ENCODE data around the gene RASL12.
"Not testable (repeated sequence)": the region's sequence is repeated elsewhere in the genome, so short reads cannot be mapped to it uniquely, and the experiment has no call there.

RASL12 gene

GRCh38 chr15:65101411-65101890, 33.7 kb upstream of the RASL12 start:
- Histone ChIP-seq H3K4me1 (ENCODE audit: control insufficient read depth, insufficient read depth, low read depth, low read length) (peaks cover 15% of the 10 kb centered on the region), H3K36me3 (ENCODE audit: control insufficient read depth in 1 of 2, insufficient read depth in 2 of 2, low read depth in 1 of 2, low read length in 2 of 2) (peaks cover 52 to 84% of the 10 kb centered on the region in 2 experiments), H3K27ac (ENCODE audit: low read length, poor library complexity, severe bottlenecking) (no peak overlapping the region), H4K8ac (ENCODE audit: low read length) (peak overlapping the region; percentile 80), H3K14ac (ENCODE audit: low read length in 2 of 2) (no peak overlapping the region), H3K18ac (ENCODE audit: low read depth in 1 of 2, low read length in 2 of 2) (peak overlapping the region in 1 of 2 experiments; percentile 13), H3K4me3 (ENCODE audit: insufficient read depth in 1 of 2, low read depth in 1 of 2, low read length in 2 of 2) (no peak overlapping the region), H2BK12ac (ENCODE audit: low read length in 2 of 2) (no peak overlapping the region), H3K4me2 (ENCODE audit: low read length, poor library complexity, severe bottlenecking) (peak overlapping the region; percentile 42), H3K23ac (ENCODE audit: low read length in 2 of 2) (no peak overlapping the region), H3K79me1 (replicated peaks; ENCODE audit: low read length, poor library complexity, severe bottlenecking) (no peaks in the 10 kb centered on the region), H3K27me3 (ENCODE audit: control insufficient read depth in 1 of 2, insufficient read depth in 1 of 2, low read length in 2 of 2) (no peaks in the 10 kb centered on the region), H2BK120ac (ENCODE audit: low read depth, low read length) (no peak overlapping the region), H2BK15ac (ENCODE audit: low read depth, poor library complexity, severe bottlenecking) (no peak overlapping the region), H3K4ac (ENCODE audit: low read depth in 1 of 2, low read length in 2 of 2) (no peak overlapping the region), H2AFZ (ENCODE audit: low read depth, low read length) (no peak overlapping the region), H2BK5ac (ENCODE audit: low read depth, low read length, poor library complexity, severe bottlenecking) (no peak overlapping the region), H3K9ac (ENCODE audit: low read length) (no peak overlapping the region), H2AK5ac (ENCODE audit: low read length, severe bottlenecking) (no peak overlapping the region), H4K91ac (ENCODE audit: low read length) (no peak overlapping the region), H3K9me3 (ENCODE audit: control insufficient read depth, low read length) (no peaks in the 10 kb centered on the region)
- WGBS = 42% methylated on average over 9 of the region's 9 CpGs
- peak; percentile 70 for DNase-seq

DNA sequence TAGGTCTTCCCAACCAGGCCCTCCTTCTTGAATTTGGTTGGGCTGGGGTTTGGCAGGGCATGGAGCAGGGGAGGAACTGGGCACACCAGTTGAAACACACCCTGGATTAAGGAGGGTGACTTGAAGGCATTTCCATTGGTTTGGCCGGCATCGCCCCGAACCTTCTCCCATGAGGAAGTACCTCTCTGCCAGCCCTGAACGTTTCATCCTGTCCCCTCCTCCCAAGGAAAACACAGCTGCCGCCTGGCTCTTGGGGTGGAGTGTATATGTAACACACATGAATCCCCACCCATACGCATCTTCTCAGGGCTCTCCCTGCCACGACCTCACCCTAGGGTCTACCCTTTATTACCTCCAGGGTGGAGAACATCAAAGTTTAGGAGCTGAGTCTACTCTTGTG, 32.7 kb upstream of the RASL12 start:
- Histone ChIP-seq H3K4me3 (ENCODE audit: insufficient read depth in 1 of 2, low read depth in 1 of 2, low read length in 2 of 2) (no peak overlapping the region), H3K9ac (ENCODE audit: low read length) (no peak overlapping the region), H2BK15ac (ENCODE audit: low read depth, poor library complexity, severe bottlenecking) (no peak overlapping the region), H3K4me1 (ENCODE audit: control insufficient read depth, insufficient read depth, low read depth, low read length) (peaks cover 22% of the 10 kb centered on the region), H2BK12ac (ENCODE audit: low read length in 2 of 2) (no peak overlapping the region), H3K79me1 (replicated peaks; ENCODE audit: low read length, poor library complexity, severe bottlenecking) (no peaks in the 10 kb centered on the region), H3K9me3 (ENCODE audit: control insufficient read depth, low read length) (no peaks in the 10 kb centered on the region), H2BK5ac (ENCODE audit: low read depth, low read length, poor library complexity, severe bottlenecking) (no peak overlapping the region), H2AK5ac (ENCODE audit: low read length, severe bottlenecking) (no peak overlapping the region), H3K36me3 (ENCODE audit: control insufficient read depth in 1 of 2, insufficient read depth in 2 of 2, low read depth in 1 of 2, low read length in 2 of 2) (peaks cover 44 to 76% of the 10 kb centered on the region in 2 experiments), H3K4me2 (ENCODE audit: low read length, poor library complexity, severe bottlenecking) (no peak overlapping the region), H4K91ac (ENCODE audit: low read length) (no peak overlapping the region), H2BK120ac (ENCODE audit: low read depth, low read length) (no peak overlapping the region), H3K27me3 (ENCODE audit: control insufficient read depth in 1 of 2, insufficient read depth in 1 of 2, low read length in 2 of 2) (no peaks in the 10 kb centered on the region), H3K23ac (ENCODE audit: low read length in 2 of 2) (no peak overlapping the region), H3K27ac (ENCODE audit: low read length, poor library complexity, severe bottlenecking) (no peak overlapping the region), H2AFZ (ENCODE audit: low read depth, low read length) (no peak overlapping the region), H3K4ac (ENCODE audit: low read depth in 1 of 2, low read length in 2 of 2) (no peak overlapping the region), H3K14ac (ENCODE audit: low read length in 2 of 2) (no peak overlapping the region), H4K8ac (ENCODE audit: low read length) (no peak overlapping the region), H3K18ac (ENCODE audit: low read depth in 1 of 2, low read length in 2 of 2) (no peak overlapping the region)
- 88% methylated on average over 7 of the region's 7 CpGs for WGBS
- no peak for DNase-seq

DNA sequence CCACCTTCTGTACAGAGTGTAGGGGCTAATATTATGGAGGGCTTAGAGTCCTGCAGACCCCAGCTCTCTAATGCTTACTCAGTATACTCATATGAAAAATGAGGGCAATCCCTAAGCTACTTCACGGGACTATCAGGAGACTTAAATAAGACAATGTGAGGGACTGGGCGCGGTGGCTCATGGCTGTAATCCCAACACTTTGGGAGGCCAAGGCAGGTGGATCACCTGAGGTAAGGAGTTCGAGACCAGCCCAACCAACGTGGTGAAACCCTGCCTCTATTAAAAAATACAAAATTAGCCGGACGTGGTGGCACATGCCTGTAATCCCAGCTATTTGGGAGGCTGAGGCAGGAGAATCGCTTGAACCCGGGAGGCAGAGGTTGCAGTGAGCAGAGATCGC, 32.0 kb upstream of the RASL12 start:
- H3K14ac ChIP-seq (ENCODE audit: low read length in 2 of 2); H3K9me3 ChIP-seq (ENCODE audit: control insufficient read depth, low read length); H3K79me1 ChIP-seq (replicated peaks; ENCODE audit: low read length, poor library complexity, severe bottlenecking); H2AK5ac ChIP-seq (ENCODE audit: low read length, severe bottlenecking); H3K27ac ChIP-seq (ENCODE audit: low read length, poor library complexity, severe bottlenecking); H2BK12ac ChIP-seq (ENCODE audit: low read length in 2 of 2); H3K4me3 ChIP-seq (ENCODE audit: insufficient read depth in 1 of 2, low read depth in 1 of 2, low read length in 2 of 2); H4K8ac ChIP-seq (ENCODE audit: low read length); H2AFZ ChIP-seq (ENCODE audit: low read depth, low read length); H3K4ac ChIP-seq (ENCODE audit: low read depth in 1 of 2, low read length in 2 of 2); H3K4me2 ChIP-seq (ENCODE audit: low read length, poor library complexity, severe bottlenecking); H4K91ac ChIP-seq (ENCODE audit: low read length); H3K18ac ChIP-seq (ENCODE audit: low read depth in 1 of 2, low read length in 2 of 2); DNase-seq; H2BK15ac ChIP-seq (ENCODE audit: low read depth, poor library complexity, severe bottlenecking); H2BK5ac ChIP-seq (ENCODE audit: low read depth, low read length, poor library complexity, severe bottlenecking); H3K27me3 ChIP-seq (ENCODE audit: control insufficient read depth in 1 of 2, insufficient read depth in 1 of 2, low read length in 2 of 2); H3K23ac ChIP-seq (ENCODE audit: low read length in 2 of 2); H3K9ac ChIP-seq (ENCODE audit: low read length); H2BK120ac ChIP-seq (ENCODE audit: low read depth, low read length): not testable (repeated sequence)
- Histone ChIP-seq H3K4me1 (ENCODE audit: control insufficient read depth, insufficient read depth, low read depth, low read length) (peaks cover 24% of the 10 kb centered on the region), H3K36me3 (ENCODE audit: control insufficient read depth in 1 of 2, insufficient read depth in 2 of 2, low read depth in 1 of 2, low read length in 2 of 2) (peaks cover 41 to 70% of the 10 kb centered on the region in 2 experiments)
- WGBS = 99% methylated on average over 7 of the region's 10 CpGs

DNA sequence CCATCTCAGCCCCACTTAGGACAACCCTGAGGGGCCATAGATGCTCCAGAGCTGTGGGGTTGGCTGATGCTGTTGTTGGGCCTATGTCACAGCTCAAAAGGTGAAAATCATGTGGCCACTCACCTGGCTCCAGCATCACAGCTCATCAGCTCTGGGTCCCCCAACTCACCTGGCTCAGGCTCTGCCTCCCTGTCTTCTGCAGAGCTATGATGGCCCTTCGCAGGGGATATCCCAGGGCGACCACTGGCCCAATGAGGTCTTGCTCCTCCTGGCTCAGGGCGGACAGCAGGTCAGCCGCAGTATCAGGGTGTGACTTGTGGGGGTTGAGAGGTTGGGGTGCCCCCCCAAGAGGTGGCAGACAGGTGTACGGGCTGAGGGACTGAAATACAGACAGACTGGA, 31.5 kb upstream of the RASL12 start:
- Histone ChIP-seq H2BK12ac (ENCODE audit: low read length in 2 of 2) (no peak overlapping the region), H3K9me3 (ENCODE audit: control insufficient read depth, low read length) (no peaks in the 10 kb centered on the region), H3K79me1 (replicated peaks; ENCODE audit: low read length, poor library complexity, severe bottlenecking) (no peaks in the 10 kb centered on the region), H3K9ac (ENCODE audit: low read length) (no peak overlapping the region), H3K18ac (ENCODE audit: low read depth in 1 of 2, low read length in 2 of 2) (no peak overlapping the region), H4K8ac (ENCODE audit: low read length) (no peak overlapping the region), H4K91ac (ENCODE audit: low read length) (no peak overlapping the region), H3K27ac (ENCODE audit: low read length, poor library complexity, severe bottlenecking) (no peak overlapping the region), H3K4me2 (ENCODE audit: low read length, poor library complexity, severe bottlenecking) (no peak overlapping the region), H3K4ac (ENCODE audit: low read depth in 1 of 2, low read length in 2 of 2) (no peak overlapping the region), H3K27me3 (ENCODE audit: control insufficient read depth in 1 of 2, insufficient read depth in 1 of 2, low read length in 2 of 2) (no peaks in the 10 kb centered on the region), H2BK120ac (ENCODE audit: low read depth, low read length) (no peak overlapping the region), H3K4me1 (ENCODE audit: control insufficient read depth, insufficient read depth, low read depth, low read length) (peaks cover 26% of the 10 kb centered on the region), H2BK15ac (ENCODE audit: low read depth, poor library complexity, severe bottlenecking) (no peak overlapping the region), H3K23ac (ENCODE audit: low read length in 2 of 2) (no peak overlapping the region), H2AK5ac (ENCODE audit: low read length, severe bottlenecking) (no peak overlapping the region), H3K36me3 (ENCODE audit: control insufficient read depth in 1 of 2, insufficient read depth in 2 of 2, low read depth in 1 of 2, low read length in 2 of 2) (peaks cover 46 to 66% of the 10 kb centered on the region in 2 experiments), H3K14ac (ENCODE audit: low read length in 2 of 2) (no peak overlapping the region), H2AFZ (ENCODE audit: low read depth, low read length) (no peak overlapping the region), H3K4me3 (ENCODE audit: insufficient read depth in 1 of 2, low read depth in 1 of 2, low read length in 2 of 2) (no peak overlapping the region), H2BK5ac (ENCODE audit: low read depth, low read length, poor library complexity, severe bottlenecking) (no peak overlapping the region)
- DNase-seq = no peak
- WGBS = 91% methylated on average over 5 of the region's 5 CpGs
